GM19025 (cell line): ENCODE results near the gene DOP1B.
"Not testable (repeated sequence)": the region's sequence is repeated elsewhere in the genome, so short reads cannot be mapped to it uniquely, and the experiment has no call there.

ENCODE experiments used
- ATAC-seq: cut with Tn5 transposase; IDR thresholded peaks from one replicate; pipeline ENCODE4 v1.9.1; 2021; ENCODE audit warnings: mild to moderate bottlenecking, low read depth, moderate library complexity; ENCODE audit not compliant: unreplicated experiment

Gene DOP1B

DNA sequence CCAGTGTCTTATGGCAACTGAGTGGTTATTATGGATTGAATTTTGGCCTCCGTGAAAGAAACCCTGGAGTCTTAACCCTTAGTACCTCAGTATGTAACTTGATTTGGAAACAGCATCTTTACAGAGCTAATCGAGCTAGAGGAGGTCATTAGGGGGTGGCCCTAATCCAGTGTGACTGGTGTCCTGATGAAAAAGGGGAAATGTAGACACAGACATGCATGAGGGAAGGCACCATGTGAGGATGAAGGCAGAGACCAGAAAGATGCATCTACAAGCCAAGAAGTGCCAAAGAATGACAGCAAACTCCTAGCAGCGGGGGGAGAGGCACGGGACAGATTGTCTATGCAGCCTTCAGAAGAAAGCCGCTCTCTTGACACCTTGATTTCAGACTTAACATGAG lies 14.7 kb downstream of the DOP1B start:
- no peak for ATAC-seq

DNA sequence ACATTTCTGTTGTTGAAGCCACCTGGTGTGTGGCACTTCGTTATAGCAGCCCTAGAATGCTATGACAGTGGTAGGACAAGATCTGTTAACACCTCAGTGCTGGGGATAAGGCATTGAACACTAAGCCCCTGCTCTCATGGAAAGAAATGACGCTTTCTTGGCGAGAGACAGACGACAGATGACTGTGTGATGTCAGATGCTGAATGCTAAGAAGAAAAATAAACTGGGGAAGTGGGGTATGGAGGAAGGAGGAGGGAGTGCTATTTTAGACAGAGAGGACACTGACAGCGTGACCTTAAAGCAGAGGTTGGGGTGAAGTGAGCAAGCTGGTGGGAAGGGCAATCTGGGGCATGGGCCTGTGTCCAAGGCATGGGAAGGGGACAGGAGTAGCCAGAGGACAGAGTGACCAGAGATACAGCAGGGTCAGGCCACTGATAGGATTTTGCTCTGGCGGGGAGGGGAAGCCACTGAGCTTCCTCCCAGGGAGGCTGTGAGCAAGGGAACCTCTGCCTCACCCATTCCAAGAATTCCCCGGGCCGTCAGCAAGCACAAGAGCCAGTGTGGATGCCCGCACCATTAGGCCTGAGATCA lies 15.2 kb downstream of the DOP1B start:
- ATAC-seq: no peak

DNA sequence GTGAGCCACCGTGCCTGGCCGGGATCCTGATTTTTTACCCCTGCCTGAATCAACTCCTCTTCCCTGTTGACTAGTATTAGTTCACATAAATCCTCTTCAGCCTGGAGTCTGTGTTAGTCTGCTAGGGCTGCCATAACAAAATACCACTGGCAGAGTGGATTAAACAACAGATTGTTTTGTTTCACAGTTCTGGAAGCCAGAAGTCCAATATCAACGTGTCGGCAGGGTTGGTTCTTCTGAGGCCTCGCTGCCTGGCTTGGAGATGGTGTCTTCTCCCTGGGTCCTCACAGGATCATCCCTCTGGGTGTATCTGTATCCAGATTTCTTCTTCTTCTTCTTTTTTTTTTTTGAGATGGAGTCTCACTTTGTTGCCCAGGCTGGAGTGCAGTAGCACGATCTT lies 18.2 kb downstream of the DOP1B start:
- ATAC-seq: no peak

DNA sequence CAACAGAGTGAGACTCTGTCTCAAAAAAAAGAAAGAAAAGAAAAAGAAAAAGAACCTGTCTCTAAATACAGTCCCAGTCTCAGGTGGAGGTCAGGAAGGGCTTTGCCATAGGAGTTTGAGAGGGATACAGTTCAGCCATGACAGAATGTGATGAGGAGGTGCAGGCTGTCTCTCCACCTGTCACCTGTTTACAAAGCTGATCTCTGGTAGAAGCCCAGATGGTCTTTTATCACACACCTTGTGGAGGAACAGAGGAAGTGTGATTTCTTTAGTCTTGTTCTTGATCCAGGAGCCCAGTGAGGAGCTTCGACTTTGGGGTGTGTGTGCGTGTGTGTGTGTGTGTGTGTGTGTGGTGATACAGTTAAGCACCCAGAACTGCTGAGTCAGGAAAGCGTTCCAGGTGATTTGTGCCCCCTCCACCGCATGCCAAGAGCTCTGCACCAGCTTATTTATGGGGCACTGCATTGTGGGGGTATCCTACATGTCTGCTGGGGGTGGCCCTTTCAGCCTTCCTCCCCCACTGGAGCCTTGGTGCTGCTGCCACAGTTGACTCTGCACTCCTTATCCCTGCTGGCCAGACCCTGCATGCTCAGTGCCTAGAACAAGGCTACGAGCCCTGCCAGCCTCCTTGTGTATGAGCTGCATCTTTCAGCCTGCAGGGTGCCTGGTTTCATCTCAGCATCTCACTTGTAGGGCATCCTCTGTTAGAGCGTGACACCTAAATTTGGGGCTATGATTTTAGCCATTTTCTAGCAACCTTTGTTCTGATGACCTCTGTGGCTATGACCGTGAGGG lies 19.3 kb downstream of the DOP1B start:
- no peak for ATAC-seq

DNA sequence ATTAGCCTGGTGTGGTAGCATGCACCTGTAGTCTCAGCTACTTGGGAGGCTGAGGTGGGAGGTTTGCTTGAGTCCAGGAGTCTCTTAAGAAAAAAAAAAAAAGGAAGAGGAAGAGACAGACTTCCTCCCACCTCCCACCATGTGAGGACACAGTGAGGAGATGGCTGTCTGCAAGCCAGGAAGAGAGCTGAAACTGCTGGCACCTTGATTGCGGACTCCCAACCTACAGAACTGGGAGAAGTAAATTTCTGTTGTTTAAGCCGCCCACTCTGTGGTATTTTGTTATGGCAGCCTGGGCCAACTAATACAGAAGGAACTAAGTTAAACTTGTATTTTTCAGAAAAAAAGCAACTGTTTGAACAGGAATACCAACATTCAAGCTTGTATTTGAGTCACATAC lies 21.7 kb downstream of the DOP1B start:
- no peak for ATAC-seq

DNA sequence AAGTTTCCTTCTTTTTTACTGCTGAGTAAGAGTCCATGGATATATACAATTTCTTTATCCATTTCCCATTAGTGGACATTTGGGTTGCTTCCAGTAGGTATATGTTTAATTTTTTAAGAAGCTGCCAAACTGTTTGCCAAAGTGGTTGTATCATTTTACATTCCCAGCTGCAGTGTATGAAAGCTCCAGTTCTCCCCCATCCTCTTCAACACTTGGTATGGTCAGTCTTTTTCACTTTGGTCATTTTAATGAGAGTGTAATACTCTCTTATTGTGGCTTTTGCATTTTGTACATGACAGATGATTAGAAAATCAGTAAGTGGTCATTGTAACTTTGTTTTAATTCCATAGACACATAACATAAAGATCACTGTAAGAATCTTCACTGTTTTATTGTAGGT lies 22.5 kb downstream of the DOP1B start:
- no peak for ATAC-seq

DNA sequence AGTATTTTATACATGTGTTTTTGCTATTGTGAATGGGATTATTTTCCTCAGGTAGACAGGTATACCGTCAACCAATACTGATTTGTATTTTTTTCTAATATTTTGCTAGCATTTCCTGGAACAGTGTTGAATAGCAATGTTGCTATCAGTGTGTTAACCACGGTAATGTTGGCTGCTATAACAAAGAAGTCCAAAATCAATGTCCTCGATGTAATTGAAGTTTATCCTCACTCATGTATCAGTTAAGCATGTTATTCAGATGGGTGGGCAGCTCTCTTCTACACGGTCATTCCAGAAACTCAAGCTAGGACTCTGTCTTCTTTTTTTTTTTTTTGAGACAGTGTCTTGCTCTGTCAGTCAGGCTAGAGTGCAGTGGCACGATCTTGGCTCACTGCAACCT lies 24.3 kb downstream of the DOP1B start:
- ATAC-seq: no peak

DNA sequence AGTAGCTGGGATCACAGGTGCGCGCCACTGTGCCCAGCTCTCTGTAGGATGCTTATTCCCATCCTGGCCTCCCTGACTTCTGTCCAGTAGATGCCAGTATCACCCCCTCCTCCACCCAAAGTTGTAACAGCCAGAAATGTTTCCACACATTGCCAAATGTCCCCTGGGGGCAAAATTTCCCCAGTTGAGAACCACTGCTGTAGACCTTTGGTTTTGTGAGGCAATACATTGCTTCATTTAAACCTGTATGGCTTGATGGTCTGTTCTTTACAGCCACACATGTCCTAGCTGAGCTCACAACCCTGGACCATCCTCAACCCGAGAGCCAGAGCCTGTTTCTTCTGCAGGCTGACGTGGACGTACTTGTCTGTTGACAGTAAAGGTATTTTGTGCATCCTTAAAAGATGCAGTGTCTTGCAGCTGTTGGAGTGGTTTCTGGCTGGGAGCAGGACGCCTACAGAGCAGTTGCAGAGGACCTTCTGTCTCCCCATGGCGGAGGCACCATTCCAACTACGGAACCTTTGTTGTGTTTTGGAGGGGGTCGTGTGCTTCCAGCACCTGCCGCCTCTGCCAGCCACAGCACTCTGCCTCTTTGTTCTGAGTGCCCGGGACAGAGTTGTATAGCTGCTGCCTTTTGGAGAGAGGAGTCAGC lies 26.6 kb downstream of the DOP1B start:
- no peak for ATAC-seq

DNA sequence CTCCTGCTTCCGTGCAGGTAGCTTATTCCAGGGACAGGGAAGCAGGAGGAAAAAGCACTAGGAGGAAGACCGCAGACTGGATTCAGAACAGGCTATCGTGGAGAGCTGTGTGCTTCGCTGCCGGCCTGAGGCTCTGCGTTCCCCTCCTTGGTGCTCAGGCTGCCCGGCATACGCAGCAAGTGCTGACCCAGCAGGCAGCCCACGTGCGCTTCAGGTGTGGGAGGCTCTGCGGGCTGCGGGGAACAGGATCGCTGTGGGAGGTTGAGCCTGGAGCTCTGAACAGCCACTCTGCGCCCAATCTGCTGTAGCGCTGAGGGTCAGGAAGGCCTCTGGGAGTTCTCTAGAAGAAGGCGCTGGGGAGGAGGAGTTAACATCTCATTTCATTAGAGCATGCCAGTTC lies 27.9 kb downstream of the DOP1B start:
- no peak for ATAC-seq

DNA sequence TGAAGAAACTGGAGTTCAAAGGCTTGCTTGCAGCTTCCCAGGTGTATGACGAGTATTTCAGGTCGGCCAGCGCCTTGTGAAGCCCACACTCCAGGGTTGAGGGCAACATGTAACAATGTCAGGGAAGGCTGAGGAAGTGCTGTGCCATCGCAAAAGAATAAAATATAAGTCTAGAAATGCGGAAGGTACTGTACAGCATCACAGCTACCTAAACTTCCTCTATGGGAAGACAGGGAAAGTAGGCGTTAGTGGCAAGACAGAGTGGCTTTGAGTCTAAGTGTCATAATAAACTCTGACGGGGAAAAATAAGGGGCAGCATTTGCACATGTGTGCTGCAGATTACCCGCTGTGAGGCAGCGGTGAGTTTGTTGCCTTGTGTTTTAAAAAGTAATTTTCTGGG lies 28.9 kb downstream of the DOP1B start:
- no peak for ATAC-seq

DNA sequence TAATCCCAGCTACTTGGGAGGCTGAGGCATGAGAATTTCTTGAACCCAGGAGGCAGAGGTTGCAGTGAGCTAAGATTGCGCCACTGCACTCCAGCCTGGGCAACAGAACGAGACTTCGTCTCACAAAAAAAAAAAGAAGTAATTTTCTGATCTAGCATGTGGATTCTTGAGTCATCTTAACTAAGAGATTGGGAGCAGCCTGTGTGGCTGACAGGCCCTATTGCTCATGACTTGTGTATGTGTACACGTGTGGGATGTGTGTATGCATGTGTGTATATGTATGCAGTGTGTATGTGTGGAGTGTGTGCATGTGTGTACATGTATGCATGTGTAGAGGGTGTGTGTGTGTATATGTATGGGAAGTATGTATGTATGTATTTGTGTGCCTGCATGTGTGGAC lies 29.5 kb downstream of the DOP1B start:
- ATAC-seq: no peak

DNA sequence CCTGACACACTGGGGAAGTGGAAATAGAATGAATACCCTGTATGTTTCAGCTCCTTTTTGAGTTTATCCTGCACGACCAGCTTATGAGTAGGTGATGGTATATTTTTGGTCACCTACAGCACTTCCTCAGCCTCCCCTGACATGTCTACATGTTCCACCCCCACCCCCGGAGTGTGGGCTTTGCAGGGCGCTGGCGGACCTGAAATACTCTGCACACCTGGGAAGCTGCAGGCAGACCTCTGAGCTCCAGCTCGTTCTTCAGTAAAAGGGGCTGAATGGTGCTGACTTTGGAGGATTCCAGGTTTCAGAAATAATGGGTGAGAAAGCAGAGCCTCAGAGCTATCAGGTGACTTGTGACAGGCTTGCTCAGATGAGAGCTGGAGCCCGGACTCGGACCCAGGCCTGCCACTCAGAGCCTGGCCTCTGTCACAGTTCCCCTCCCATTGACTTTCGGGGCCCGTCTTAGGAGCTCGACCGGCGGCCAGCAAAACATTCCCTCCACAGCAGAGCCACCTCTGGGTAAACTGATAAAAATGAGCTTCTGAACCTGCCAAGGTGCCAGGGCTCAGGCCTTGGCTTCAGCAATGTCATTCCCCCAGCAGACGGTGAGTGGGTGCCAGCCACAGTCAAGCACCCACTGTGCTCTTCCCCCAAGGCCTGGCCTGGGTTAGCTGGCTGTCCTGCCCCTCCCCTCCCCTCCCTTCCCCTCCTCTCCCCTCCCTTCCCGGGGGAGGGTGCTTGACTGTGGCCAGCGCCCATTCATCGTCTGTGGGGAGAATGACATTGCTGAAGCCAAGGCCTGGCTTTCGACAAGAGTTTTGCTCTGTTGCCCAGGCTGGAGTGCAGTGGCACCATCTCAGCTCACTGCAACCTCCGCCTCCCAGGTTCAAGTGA lies 30.1 kb downstream of the DOP1B start:
- no peak for ATAC-seq

DNA sequence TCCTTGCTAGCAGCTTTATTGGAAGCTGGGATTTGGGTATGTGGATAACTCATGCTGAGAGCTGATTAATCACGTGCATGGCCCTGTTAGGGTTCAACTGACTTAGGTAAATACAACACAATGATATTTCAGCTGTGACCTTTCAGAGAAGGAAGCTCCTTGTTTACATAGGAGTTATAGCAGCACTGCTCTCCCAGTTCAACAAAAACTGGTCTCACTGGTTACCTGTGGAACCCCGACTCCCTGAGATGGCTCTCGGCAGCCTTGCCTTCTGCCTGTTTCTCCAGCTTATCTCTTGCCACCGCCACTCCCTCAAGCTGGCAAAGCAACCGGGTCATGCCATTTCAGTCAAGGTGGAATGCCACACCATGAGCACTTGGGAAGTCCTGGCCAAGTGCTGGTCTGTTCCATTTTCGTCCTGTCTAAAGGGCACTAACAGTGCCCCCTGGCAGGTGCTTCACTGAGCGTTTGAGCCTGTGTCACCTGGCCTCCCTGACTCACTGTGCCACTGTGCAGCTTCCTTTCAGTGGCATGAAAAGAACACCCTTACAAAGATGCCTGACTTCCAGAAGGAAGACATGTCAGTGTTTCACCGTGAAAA lies 31.6 kb downstream of the DOP1B start:
- no peak for ATAC-seq

DNA sequence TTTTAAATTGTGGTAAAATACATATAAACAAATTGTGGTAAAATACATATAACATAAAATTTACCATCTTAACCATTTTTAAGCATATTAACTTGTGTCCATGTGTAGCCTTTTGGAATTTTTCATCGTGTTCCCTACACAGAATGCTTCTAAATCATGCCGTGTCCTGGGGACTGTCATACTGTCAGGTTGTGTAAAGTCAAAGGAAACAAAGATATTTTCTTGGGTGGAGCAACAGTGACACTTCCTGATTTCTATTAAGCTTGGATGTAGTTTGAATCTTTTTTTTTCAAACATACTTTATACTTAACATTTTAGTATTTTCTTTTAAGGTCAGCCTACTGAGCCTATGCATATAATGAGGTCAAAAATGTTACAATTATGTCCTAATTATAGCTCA lies 32.3 kb downstream of the DOP1B start:
- ATAC-seq: no peak

DNA sequence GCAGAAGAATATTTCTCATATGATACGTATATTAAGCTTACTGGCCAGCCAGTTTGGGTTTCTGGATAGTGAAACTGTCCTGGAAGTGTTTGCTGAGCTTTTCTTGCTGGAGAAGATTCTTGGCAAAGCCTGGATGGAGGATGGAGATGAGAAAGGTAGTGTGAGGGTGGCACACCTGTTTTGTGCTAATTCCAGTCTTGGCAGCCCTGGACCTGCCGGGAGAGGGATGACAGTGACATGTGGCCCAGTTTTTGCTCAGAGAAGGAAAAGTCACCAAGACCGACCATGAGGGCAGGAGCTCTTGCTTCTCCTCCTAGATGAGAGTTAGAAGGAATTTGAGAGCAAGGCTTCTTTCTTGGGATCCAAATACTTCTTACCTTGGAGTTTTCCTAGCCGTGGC lies 34.1 kb downstream of the DOP1B start:
- ATAC-seq: no peak

DNA sequence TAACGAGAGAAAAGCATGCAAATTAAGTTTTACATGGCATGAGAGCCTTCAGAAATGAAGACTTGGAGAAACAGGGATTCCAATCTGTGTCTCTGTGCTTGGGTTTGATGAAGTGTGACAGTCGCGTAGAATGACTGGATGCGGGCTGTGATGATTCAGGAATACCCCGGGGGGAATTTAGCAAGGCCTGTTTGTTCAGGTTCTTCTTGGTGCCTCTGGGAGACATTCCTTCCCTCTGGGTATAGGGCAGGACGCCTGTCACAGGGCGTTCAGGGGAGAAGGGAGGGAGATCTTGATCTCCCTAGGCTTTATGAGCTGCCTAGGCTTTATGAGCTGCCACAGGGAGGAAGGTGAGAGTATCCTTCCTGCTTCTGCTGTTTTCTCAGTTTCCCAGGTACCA lies 36.6 kb downstream of the DOP1B start:
- ATAC-seq: no peak

DNA sequence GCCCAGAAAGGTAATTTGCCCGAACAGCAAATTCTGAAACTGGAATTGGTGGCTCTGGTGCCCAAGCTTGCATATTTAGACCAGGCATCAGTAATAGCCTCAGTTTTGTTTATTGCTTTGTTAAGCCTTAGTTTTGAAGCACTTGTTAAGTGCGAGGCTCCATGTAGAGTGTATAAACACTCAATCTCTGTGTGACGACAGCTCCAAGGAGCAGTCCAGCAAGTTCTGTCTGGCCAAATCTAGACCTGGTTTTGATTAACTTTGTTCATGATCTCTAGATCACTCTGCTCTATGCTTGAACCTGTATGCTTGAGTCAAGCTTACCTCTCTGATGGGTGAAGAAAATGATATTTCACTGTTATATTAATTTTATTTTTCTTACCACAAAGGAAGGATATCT lies 37.4 kb downstream of the DOP1B start:
- ATAC-seq: no peak

DNA sequence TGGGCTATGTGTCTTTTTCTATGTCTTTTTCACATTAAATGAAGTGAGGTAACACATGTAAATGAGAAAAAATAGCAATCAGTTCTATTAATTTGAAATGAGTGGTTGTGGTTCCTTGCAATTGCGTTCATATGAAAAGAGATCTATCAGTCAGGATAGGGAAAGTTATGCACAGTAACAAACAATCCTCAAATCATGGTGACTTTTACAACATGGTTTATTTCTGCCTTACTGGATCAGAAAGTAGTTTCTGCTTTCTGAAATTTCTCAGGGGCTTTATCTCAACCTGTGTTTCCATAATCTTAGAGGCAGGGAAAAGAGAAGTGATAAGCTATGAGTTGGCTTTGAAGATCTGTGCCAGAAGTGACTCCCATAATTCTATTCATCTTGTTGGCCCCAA lies 39.0 kb downstream of the DOP1B start:
- no peak for ATAC-seq

DNA sequence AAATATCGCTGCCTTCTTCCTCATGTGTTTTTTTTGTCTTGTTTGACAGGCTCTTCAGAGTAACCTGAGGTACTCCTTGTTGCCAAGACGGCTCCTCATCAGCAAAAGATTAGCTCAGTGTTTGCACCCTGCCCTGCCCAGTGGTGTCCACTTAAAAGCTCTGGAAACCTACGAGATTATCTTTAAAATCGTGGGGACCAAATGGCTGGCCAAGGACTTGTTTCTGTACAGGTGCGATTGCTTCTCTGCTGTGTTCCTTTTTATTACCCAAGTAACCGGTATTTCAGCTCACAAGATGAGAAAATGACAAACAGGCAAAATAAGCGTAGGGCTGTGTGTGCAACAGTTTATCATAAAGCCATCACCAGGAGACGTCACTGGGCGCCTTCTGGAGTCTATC lies 42.4 kb downstream of the DOP1B start:
- ATAC-seq: no peak

DNA sequence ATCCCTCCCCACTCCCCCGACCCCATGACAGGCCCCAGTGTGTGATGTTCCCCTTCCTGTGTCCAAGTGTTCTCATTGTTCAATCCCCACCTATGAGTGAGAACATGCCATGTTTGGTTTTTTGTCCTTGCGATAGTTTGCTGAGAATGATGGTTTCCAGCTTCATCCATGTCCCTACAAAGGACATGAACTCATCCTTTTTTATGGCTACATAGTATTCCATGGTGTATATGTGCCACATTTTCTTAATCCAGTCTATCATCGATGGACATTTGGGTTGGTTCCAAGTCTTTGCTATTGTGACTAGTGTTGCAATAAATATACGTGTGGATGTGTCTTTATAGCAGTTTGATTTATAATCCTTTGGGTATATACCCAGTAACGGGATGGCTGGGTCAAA lies 43.0 kb downstream of the DOP1B start:
- not testable (repeated sequence) for ATAC-seq
